ENCODE data around the gene SDSL.

SDSL gene

GRCh38 chr12:113452458-113452857 lies 30.3 kb downstream of the SDSL start:
- H3K27ac ChIP-seq (ENCODE audit: low read depth, low read length): no peak overlapping the region
- H3K4me3 ChIP-seq (ENCODE audit: insufficient read depth, low read length, poor library complexity, severe bottlenecking): no peak overlapping the region
- no peaks in the 10 kb centered on the region for H3K9me3 ChIP-seq (ENCODE audit: insufficient read depth, low read length)
- H3K79me2 ChIP-seq (ENCODE audit: insufficient read depth, low read length): no peaks in the 10 kb centered on the region
- TF ChIP-seq CTCF (IDR thresholded peaks at IDR 0.05; ENCODE audit: insufficient read depth, low read length, poor library complexity, severe bottlenecking) (no peak), EZH2phosphoT487 (conservative IDR thresholded peaks at IDR 0.05; ENCODE audit: low read length) (no peak)
- no peaks in the 10 kb centered on the region for H3K36me3 ChIP-seq (ENCODE audit: low read length)
- H3K9me2 ChIP-seq (replicated peaks; ENCODE audit: insufficient read depth, low read length): no peaks in the 10 kb centered on the region
- H3K27me3 ChIP-seq (ENCODE audit: low read length): no peaks in the 10 kb centered on the region
- H4K20me1 ChIP-seq (ENCODE audit: low read depth, low read length): no peaks in the 10 kb centered on the region
- H3F3A ChIP-seq (ENCODE audit: insufficient read depth): no peaks in the 10 kb centered on the region
- no peak overlapping the region for H3K4me2 ChIP-seq (ENCODE audit: low read depth, low read length, poor library complexity, severe bottlenecking)
- H3K9ac ChIP-seq (ENCODE audit: low read length): no peak overlapping the region
- H2AFZ ChIP-seq (ENCODE audit: low read depth, low read length, severe bottlenecking): no peak overlapping the region

- Histone ChIP-seq H3K4me3 (ENCODE audit: insufficient read depth, low read length, poor library complexity, severe bottlenecking) (no peak overlapping the region), H3F3A (ENCODE audit: insufficient read depth) (no peaks in the 10 kb centered on the region), H2AFZ (ENCODE audit: low read depth, low read length, severe bottlenecking) (no peak overlapping the region), H3K9ac (ENCODE audit: low read length) (no peak overlapping the region), H3K36me3 (ENCODE audit: low read length) (no peaks in the 10 kb centered on the region), H3K4me2 (ENCODE audit: low read depth, low read length, poor library complexity, severe bottlenecking) (no peak overlapping the region), H3K9me3 (ENCODE audit: insufficient read depth, low read length) (no peaks in the 10 kb centered on the region), H3K27ac (ENCODE audit: low read depth, low read length) (no peak overlapping the region), H3K27me3 (ENCODE audit: low read length) (no peaks in the 10 kb centered on the region), H3K79me2 (ENCODE audit: insufficient read depth, low read length) (no peaks in the 10 kb centered on the region), H4K20me1 (ENCODE audit: low read depth, low read length) (no peaks in the 10 kb centered on the region), H3K9me2 (replicated peaks; ENCODE audit: insufficient read depth, low read length) (no peaks in the 10 kb centered on the region)
- TF ChIP-seq CTCF (IDR thresholded peaks at IDR 0.05; ENCODE audit: insufficient read depth, low read length, poor library complexity, severe bottlenecking) (no peak), EZH2phosphoT487 (conservative IDR thresholded peaks at IDR 0.05; ENCODE audit: low read length) (no peak)
Measured at GRCh38 chr12:113453330-113453729, 31.1 kb downstream of the SDSL start.

GRCh38 chr12:113456199-113456598 lies 34.0 kb downstream of the SDSL start:
- H3K36me3 ChIP-seq (ENCODE audit: low read length): no peaks in the 10 kb centered on the region
- no peak overlapping the region for H3K9ac ChIP-seq (ENCODE audit: low read length)
- H4K20me1 ChIP-seq (ENCODE audit: low read depth, low read length): no peaks in the 10 kb centered on the region
- H3K9me3 ChIP-seq (ENCODE audit: insufficient read depth, low read length): no peaks in the 10 kb centered on the region
- H3K79me2 ChIP-seq (ENCODE audit: insufficient read depth, low read length): no peaks in the 10 kb centered on the region
- TF ChIP-seq CTCF (IDR thresholded peaks at IDR 0.05; ENCODE audit: insufficient read depth, low read length, poor library complexity, severe bottlenecking) (no peak), EZH2phosphoT487 (conservative IDR thresholded peaks at IDR 0.05; ENCODE audit: low read length) (no peak)
- H3F3A ChIP-seq (ENCODE audit: insufficient read depth): no peaks in the 10 kb centered on the region
- H3K4me2 ChIP-seq (ENCODE audit: low read depth, low read length, poor library complexity, severe bottlenecking): no peak overlapping the region
- no peaks in the 10 kb centered on the region for H3K9me2 ChIP-seq (replicated peaks; ENCODE audit: insufficient read depth, low read length)
- no peaks in the 10 kb centered on the region for H3K27me3 ChIP-seq (ENCODE audit: low read length)
- H3K27ac ChIP-seq (ENCODE audit: low read depth, low read length): no peak overlapping the region
- no peak overlapping the region for H3K4me3 ChIP-seq (ENCODE audit: insufficient read depth, low read length, poor library complexity, severe bottlenecking)
- no peak overlapping the region for H2AFZ ChIP-seq (ENCODE audit: low read depth, low read length, severe bottlenecking)

Data from SU-DHL-6 (cell line).